AG09319 (cell line): ENCODE data around the gene EFS.

ENCODE experiments used
- DNase-seq: peaks from one replicate; pipeline ENCODE4 v3.0.0-alpha.2; 2010; ENCODE audit warnings: low read depth; ENCODE audit errors: extremely low read depth
- TF ChIP-seq, protein P1 (sequence below): IDR thresholded peaks from 2 replicates; pipeline ENCODE4 v1.5.1; 2011; ENCODE audit warnings: low read depth, mild to moderate bottlenecking, inconsistent platforms, low read length, moderate library complexity

Gene EFS

GRCh38 chr14:23323838-23324454 lies 41.0 kb downstream of the EFS start:
- TF ChIP-seq, protein P1, sequence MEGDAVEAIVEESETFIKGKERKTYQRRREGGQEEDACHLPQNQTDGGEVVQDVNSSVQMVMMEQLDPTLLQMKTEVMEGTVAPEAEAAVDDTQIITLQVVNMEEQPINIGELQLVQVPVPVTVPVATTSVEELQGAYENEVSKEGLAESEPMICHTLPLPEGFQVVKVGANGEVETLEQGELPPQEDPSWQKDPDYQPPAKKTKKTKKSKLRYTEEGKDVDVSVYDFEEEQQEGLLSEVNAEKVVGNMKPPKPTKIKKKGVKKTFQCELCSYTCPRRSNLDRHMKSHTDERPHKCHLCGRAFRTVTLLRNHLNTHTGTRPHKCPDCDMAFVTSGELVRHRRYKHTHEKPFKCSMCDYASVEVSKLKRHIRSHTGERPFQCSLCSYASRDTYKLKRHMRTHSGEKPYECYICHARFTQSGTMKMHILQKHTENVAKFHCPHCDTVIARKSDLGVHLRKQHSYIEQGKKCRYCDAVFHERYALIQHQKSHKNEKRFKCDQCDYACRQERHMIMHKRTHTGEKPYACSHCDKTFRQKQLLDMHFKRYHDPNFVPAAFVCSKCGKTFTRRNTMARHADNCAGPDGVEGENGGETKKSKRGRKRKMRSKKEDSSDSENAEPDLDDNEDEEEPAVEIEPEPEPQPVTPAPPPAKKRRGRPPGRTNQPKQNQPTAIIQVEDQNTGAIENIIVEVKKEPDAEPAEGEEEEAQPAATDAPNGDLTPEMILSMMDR, result no peak
- DNase-seq, result no peak

- TF ChIP-seq, protein P1, result no peak
- no peak for DNase-seq
Measured at GRCh38 chr14:23322568-23323517, 42.1 kb downstream of the EFS start.

DNA sequence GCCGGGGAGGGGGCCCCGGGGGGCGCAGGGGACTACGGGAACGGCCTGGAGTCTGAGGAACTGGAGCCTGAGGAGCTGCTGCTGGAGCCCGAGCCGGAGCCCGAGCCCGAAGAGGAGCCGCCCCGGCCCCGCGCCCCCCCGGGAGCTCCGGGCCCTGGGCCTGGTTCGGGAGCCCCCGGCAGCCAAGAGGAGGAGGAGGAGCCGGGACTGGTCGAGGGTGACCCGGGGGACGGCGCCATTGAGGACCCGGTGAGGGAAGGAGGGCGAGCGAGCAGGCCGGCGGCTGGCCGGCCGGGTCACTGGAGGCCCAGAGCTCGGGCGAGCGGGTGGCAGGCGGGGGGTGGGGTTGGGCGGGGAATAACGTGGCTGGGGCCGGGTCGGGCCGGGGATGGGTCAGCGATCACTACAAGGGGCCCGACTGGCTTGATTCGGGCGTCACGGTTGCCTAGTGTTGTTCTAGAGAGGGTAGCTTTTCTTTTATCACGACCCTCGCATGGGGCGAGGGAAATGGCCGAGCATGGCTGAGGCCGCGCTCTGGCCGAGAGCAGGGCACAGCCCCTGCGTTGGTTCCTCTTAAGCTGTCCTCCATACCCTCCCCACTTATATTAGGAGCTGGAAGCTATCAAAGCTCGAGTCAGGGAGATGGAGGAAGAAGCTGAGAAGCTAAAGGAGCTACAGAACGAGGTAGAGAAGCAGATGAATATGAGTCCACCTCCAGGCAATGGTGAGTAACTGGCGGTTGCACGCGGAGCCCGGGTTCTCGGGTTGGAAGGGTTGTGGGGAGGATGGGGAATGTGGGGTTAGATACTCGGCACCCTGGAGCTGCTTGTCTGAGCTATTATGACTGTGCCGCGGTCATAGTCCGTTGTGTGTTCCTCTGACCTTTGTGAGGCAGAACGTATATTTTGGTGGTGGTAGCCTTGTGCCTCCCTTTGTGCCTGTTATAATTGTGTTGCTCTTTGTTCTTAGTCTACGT lies 43.1 kb downstream of the EFS start:
- TF ChIP-seq, protein P1, result no peak
- DNase-seq, result no peak

DNA sequence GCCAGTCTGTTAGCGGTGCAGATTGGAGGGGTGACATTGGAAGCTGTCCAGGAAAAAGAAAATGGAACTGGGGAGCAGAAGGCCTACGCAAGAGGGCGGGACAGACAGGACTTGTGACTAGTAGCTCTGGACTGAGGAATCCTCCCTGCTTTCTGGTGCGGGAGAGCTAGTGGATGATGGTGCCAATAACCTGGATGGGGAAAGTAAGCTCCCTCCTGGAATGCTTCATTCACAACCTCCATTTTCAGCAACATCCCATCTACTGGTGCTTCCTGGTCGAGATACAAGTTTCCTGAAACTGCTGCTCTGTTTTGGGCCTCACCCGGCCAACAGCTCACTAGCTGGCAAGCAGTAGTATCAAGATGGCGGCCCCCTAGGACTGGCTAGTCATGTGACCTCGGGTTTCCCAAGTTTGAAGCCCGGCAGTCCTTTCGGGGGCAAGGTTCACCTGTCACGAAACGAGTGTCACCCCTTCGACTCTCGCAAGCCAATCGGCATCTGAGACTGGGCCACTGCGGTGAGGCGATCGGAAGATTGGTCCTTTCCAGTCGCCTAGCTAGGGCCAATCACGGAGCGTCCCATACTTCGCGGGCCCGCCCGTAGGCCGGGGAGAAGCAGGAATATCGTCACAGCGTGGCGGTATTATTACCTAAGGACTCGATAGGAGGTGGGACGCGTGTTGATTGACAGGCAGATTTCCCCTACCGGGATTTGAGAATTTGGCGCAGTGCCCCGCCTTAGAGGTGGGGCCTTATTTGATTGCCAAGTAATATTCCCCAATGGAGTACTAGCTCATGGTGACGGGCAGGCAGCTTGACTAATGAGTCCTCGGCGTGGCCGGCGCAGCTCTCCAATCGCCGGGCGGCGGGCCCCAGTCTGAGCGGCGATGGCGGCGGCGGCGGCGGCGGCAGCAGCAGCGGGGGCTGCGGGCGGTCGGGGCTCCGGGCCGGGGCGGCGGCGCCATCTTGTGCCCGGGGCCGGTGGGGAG lies 44.1 kb downstream of the EFS start, which contains the start of gene PABPN1:
PABPN1 (plus strand) TSS at position 874 of the 988 bp plus-strand sequence; CDS start at position 887, 13 bp downstream.
- peak; percentile 100 for DNase-seq
- TF ChIP-seq, protein P1, result no peak

DNA sequence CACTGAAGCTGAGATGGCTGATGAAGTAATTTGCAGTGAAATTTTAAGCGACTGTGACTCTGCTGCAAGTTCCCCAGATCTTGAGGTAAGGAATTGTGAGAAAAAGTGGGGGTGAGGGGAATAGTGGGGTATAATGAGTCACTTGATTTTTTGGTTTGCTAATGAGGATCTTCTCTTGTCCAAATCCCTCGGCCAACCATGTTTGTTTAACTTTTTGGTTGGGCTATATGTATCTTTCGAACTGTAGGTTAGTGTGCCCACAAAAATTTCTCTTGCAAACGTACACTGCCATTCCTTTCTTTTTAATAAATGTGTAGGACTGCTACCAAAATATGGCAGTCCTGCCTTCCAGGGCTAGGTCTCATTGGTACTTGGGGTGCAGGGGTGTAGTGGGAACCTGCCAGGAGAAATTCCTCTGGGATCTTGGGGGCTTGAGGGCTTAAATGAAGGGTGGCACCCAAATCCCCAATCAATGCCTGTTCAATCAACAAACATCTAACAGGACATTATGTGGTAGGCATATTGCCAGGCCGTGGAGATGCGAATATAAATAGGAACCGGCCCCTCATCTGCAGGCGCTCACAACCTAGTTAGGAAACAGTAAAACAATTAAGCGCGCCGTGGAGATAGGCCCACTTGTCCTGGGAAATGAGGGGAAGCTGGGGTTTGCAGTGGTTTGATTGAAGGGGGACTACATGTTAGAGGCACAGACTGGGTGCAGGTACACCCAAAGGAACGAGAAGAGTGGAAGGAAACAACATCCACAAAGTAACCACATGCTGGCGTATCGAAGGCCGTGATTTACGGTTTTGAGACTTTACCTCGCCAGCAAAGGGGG lies 45.0 kb downstream of the EFS start:
- DNase-seq, result no peak
- TF ChIP-seq, protein P1, result no peak
